ENCODE results near the gene MORF4L2. TPM values are rescaled to one million over a fixed set of nuclear protein-coding genes. Genes with fewer than 3 reads are reported as not detected.

MORF4L2 gene
- total and polyA plus RNA-seq, 9 of the 15 experiments (the other 6 are each of a cell fraction or from before 2014, with no cell fraction given), result 324 to 781 (median 420) TPM

GRCh38 chrX:103697687-103698086, 11.2 kb upstream of the MORF4L2 start:
- POLR2A ChIA-PET, result no interaction called here
- in situ Hi-C loops (cut with MboI), result no loop called here
- BruUV-seq (replicated peaks), result no TSS peak
- TF ChIP-seq HMG20B (CRISPR knock-in tag; IDR thresholded peaks at IDR 0.05) (no peak), MGA (IDR thresholded peaks at IDR 0.05) (no peak), JUND (IDR thresholded peaks at IDR 0.05; ENCODE audit: borderline replicate concordance, low read depth, low read length) (no peak), JUND (tag; IDR thresholded peaks at IDR 0.05; ENCODE audit: borderline replicate concordance, low read depth, low read length) (no peak), PATZ1 (CRISPR knock-in tag; IDR thresholded peaks at IDR 0.05; ENCODE audit: borderline replicate concordance) (no peak), HSF4 (CRISPR knock-in tag; IDR thresholded peaks at IDR 0.05; ENCODE audit: borderline replicate concordance) (no peak), ZSCAN29 (IDR thresholded peaks at IDR 0.05) (no peak), ZNF57 (CRISPR knock-in tag; IDR thresholded peaks at IDR 0.05) (no peak), MIER1 (IDR thresholded peaks at IDR 0.05; ENCODE audit: low read depth) (no peak)

More at GRCh38 chrX:103697687-103698086, 11.2 kb upstream of the MORF4L2 start:
- DNase-seq (ENCODE audit: extremely low read depth in 1 of 4, low spot score in 3 of 4) (no peak), ATAC-seq (no peak), FAIRE-seq (no peak)
- H3K27ac ChIP-seq (ENCODE audit: extremely low read depth, low read depth, low read length), result no peak overlapping the region
- no peak overlapping the region for H3K4me3 ChIP-seq
- no peaks in the 10 kb centered on the region for H3K4me1 ChIP-seq (replicated peaks in 1 of 2; ENCODE audit: control insufficient read depth in 2 of 2, insufficient read depth in 2 of 2, low read length in 2 of 2)
- H3K79me2 ChIP-seq (ENCODE audit: control insufficient read depth, insufficient read depth, low read length), result no peaks in the 10 kb centered on the region
- no peak overlapping the region for H3K4me2 ChIP-seq (ENCODE audit: insufficient read depth, low read length)
- no peak overlapping the region for H3K9ac ChIP-seq (ENCODE audit: insufficient read depth in 1 of 2, low read depth in 2 of 2, low read length in 2 of 2)
- H2AFZ ChIP-seq (ENCODE audit: low read depth, low read length), result no peak overlapping the region
- H3K9me1 ChIP-seq (ENCODE audit: control insufficient read depth, insufficient read depth, low read length), result no peaks in the 10 kb centered on the region
- H3K36me3 ChIP-seq (ENCODE audit: control insufficient read depth, insufficient read depth, low read length), result no peaks in the 10 kb centered on the region
- H4K20me1 ChIP-seq (replicated peaks; ENCODE audit: control insufficient read depth, insufficient read depth, low read length), result no peaks in the 10 kb centered on the region
- no peaks in the 10 kb centered on the region; a peak in 2 of 5 replicates for H3K27me3 ChIP-seq (ENCODE audit: control insufficient read depth in 2 of 2, insufficient read depth in 2 of 2, low read length in 2 of 2)
- intact Hi-C loops (cut with micrococcal nuclease), result no loop called here
- H3K9me3 ChIP-seq (replicated peaks; ENCODE audit: control insufficient read depth, insufficient read depth, low read depth, low read length), result no peaks in the 10 kb centered on the region
- CTCF ChIA-PET (ENCODE audit: low intra/inter-chr PET ratio), result no interaction called here

Data from K562 (cell line).